Measurements from ENCODE around the gene CYP27B1.

Gene CYP27B1

DNA sequence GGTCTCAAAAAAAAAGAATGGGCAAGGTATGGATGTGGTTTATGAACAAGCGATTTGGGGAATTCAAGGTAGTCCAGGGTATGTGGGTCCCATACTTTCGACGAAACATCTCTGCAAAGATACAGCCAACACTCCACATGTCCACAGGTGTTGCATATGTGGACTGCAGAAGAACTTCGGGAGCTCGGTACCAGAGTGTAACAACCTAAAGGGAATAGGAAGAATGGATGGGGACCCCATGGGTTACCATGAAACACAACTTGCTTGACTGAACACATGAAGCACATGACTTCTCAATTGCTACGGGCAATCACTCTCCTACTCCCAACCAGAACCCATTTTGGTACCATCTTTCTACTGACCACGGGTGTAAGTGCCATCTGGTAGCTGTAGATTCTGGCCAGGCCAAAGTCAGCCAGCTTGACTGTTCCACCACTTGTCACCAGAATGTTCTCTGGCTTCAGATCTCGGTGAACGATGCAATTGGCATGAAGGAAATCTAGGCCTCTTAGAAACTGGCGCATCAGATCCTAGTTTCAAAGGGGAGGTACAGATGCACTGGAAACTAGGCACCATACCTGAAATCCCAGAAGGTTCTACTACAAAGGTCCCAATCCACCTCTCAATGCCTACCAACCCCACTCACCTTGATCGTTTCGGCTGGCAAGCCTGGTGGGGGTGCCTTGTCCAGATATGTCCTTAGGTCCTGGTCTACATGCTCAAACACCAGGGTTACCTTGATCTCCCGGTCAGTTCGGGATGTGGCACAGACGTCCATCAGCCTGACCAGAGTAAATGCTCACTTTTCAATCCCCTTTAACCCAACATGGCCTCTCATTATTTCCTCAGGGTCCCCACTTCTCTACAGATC, 16.1 kb downstream of the CYP27B1 start:
- DNase-seq = no peak

DNA sequence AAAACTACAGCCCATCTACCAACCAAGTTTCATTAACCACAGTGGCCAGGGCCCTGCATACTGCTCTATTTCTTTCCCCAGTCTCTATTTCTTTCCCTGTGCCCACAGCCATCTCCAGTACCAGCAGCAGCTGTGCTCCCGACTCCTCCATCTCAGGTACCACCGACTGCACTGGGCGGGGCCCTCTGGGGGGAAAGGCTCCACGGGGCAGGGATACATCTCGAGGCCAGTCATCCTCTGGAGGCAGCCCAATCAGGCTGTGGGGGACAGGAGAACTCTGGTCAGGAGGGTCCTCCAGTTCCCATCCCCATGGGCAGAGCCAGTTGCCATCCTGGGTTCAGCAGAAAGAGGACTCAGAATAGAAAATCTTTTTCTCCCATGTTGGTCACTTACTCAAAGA, 17.8 kb downstream of the CYP27B1 start:
- no peak for DNase-seq

DNA sequence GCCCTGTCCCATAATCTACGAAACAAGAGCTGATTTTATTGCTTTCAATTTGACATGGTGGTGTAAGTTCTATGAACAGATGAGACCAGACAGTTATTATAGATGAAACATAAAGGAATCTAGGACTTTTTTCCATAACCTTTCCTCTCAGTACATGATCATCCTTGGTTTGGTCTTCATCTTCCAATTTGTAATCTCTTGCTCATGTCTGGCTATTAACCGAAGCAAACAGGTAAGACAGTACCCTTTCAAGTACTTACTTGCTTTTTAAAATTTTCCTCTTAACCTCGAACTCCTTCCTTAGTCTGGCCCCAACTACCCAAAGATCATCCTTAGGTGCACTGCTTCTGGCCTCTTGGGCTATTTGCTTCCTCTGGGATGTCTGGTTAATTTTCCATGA, 20.9 kb downstream of the CYP27B1 start:
- DNase-seq = no peak

DNA sequence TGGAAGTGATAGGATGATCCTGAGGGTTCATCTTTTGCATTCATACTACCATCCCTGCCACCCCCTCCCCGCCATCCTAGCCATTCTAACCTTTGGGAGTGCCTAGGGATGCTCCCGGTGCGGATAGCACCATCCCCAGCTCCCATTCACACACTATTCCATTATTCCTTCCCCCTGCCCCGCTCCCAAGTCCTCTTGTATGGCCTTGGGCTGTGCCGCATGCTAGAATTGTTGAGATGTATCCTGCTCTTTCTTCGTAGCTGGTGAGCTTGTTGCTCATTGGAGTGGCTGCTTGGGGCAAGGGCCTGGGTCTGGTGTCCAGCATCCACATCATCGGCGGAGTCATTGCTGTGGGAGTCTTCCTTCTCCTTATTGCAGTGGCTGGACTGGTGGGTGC, 21.4 kb downstream of the CYP27B1 start:
- DNase-seq = no peak

DNA sequence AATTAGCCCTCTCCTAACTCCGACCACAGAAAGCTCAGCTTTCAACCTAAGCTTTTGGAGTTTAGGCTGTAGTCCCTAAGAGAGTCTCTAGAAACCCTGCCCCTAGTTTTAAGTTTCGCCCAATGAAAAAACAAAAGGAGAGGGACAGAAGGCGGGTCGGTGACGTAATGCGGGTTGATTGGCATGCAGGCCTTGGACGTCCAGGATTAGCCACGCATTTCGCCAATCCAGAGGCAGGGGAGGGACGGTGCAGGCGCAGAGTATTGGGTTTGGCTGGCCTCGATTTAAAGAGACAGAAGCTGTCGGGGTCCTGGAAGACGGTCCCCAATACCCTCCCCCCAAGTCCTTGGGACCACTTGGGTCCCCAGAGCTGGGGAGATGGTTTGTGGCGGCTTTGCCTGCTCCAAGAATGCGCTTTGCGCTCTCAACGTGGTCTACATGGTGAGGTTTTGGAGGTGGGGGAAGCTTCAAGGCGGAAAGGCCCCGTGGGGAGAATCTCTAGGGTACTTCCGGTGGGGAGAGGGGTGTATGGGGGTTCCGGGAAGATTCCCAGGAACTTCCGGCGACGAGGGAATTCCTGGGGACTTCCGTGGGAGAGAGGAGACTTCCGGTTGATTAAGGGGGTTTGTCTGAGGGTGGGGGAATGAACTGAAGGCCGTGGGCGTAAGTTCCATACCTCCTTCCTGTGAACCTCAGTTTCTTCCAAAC, 21.9 kb downstream of the CYP27B1 start, which contains the start of gene TSPAN31:
TSS of gene TSPAN31 (plus strand) at position 263 of the 708 bp plus-strand sequence. CDS start at position 379, 116 bp downstream.
- peak; percentile 96 for DNase-seq

DNA sequence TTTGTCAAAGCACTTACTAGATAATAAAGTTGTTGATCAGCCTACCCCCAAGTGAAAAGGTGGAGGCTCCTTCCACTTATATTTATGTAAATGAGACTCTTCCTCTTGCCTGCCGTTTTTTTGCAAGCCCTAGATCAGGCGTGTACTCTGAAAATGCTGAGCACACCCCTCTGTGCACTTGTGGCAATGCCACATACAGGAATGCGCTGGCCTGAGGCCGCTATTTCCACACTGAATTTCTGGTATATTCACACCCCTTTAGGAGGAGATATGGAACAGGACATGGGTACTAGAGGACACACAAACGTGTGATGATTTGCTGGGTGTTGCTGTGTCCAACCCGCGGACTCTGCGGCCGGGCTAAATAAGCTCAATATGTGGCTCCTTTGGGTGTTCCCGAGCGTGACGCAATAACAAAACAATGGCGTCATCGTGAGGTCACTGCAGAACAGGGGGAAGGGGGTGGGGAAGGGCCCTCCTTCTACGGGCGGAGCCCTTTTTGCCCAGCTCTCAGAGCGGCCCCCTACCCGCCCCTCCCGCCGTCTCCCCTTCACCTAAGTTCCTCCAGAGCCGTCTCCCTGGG, 22.6 kb downstream of the CYP27B1 start:
- peak; percentile 73 for DNase-seq

DNA sequence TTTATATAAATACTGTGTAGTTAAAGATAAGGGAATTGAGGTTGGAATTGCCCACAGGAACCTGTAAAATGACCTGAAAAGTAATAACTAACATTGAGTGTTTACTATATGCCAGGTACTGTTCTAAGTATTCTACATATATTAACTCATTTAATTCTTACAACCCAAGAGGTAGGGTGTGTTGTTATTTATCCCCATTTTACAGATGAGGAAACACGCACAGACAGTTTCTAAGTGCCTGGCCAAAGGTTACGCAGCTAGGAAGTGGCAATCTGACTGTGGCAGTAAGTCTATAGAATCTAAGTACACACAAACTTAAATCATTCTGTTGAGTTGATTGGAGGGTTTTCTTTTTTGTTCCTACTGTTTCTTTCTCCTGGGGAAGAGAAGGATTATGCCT, 23.1 kb downstream of the CYP27B1 start:
- no peak for DNase-seq

DNA sequence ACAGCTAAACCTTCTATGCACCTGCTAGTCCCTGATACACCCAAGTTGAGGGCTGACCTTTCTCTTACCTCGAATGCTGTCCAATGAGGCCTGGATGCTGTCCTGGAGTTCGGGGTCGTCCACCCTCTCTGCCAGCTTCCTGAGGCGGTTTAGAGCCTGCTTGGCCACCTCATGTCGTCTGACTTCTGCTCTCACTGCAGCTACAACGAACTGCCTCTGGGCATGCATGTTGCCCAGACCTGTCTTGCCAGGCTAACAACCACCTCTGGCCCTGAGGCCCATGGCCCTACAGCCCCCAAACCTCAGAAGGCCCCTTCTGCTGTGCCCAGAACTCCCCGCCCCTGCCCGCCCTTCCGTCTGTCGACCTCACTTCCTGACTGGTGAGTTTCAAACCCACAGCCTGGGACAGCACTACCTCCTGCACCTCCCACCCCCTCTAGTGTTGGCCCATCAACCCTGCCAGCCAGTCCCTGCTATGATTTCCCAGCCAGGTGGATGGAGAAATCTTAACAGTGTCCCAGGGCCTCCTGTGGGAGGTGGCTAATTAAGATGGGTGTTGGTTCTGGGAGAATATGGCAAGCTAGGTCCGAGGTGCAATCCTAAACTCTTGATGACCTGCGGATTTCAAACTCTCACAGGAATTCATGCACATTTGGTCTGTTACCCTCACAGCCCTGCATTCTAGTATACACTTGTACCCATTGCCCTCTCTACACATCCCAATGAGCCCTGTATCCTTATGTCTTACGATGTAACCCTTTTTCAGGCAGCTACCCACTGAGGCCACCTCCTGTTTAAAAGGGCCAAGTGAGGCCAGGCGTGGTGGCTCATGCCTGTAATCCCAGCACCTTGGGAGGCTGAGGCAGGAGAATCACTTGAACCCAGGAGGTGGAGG, 24.8 kb downstream of the CYP27B1 start:
- DNase-seq = peak; percentile 77

DNA sequence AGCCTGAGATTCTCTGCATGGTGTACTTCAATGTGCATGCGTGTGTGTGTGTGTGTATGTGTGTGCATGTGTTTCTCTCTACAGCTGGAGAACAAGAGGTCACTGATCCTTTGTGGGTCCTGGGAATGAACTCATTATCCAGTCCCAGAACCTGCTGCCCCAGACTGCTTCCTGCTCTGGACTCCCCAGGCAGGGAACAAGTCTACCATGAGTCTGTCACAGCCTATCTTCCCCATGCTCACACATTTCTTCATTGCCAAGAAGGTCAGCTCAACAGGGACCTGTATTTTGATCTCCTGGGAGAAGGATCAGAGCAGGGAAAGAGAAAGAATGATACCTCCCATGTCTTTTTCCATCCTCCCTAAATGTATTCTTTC, 25.5 kb downstream of the CYP27B1 start:
- DNase-seq = no peak

DNA sequence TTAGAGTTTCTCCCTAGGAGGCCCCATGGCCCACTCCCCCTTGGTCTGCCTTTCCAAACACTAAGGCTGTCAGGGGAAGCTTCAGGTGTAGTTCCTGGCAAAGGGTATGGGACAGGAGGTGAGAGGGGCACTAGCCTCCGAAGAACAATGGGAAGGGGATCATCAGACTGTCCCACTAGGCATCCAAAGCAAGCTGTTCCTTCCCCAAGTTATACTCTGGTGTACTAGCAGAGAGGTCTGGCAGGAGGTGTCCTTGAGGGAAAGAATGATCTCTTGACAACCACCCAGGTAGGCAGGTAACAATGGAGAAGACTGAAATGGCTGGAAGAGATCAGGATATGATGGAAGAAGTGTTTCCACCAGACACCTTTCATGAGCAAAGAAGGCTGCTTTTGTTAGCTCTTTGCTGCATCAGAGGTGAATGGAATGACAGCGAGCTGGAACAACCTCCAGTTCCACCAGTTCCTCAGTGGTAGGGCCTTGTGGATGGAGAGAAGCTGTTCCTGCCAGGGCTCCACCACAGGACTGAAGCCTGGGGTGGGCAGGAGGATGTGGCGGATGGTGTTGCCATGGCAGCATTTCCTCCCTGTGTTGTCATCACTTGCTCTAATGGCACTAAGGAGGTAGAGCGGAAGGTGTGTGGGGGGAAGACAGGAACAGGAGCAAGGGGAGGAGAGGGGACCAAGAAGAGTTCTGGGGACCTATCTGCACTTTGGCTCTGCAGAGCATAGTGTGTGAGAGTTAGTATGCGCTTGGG, 26.0 kb downstream of the CYP27B1 start:
- peak; percentile 89 for DNase-seq

DNA sequence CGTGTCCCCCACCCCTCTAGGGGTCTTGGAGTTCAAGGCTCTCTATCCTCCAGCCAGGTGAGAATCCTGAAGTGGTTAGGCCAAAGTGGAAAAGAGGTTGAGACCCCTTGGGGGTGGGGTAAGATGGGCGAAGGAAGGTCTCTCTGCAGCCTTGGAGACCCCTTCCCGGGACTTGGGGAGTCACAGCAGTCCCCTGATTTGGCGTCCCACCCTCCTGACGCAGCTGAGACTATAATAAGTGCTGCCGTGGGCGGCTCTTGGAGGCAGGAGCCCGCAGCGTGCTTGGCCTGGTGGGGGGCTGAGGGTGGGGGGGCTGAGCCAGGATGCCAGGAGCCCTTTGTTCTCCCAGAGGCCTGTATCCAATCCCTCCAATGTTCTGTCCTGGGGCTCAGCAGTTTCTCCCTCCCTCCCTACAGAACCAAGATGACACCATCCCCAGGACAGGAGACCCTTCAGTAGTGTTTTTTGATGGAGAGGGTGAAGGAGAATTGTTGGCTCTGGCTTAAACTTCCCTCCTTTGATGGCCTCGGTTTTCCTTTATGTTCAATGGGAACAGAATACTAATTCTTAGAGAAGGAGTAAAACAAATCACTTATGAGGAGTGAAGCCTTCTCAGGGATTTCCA, 26.9 kb downstream of the CYP27B1 start:
- DNase-seq = no peak

DNA sequence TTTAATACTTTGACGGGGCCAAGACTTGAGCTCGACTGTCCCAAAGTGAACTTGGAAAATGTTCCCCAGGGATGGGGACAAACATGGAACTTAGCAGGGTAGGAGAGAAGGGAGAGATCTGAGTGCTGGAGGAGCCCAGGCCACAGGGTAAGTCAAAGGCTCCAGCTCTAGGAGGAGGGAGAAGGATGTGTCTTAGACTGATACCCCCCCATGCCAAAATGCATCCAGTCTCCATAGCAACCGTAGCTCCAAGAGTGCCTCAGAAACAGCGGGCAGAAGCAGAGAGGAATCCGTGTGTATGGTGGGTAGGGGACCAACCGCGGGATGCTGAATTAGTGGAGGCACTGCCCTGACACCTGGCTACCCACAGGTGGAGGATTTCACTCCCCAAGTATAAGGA, 27.5 kb downstream of the CYP27B1 start:
- DNase-seq = no peak

DNA sequence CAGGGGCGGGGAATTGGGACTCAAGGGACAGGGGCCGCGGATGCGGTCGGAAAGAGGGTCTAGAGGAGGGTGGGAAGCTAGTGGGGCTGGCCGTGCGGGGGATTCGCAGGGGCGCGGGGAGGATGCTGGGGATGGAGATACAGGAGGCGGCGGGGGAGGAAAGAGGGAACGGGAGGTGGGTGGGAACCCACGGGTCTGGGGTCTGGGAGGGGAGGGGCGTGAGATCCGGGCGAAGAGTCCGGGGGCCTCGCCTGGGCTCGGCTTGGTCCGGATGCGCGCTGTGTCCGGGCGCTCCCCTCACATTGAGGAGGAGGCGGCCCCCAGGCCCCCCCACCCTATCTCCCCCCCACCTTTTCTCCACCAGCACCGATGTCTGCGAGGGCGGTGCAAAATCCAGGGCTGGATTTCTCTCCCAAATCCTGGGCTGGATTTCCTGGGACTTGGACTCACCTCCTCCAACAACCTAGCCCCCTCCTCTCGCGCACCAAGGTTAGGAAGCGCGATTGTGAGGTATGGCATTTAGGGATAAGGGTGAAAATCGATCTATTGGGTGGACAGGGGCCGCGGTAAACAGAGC, 28.1 kb downstream of the CYP27B1 start, which contains the start of gene AGAP2:
TSS of gene AGAP2 (minus strand) at position 82 of the 577 bp plus-strand sequence. CDS start 496 bp downstream, outside the sequence.
- no peak for DNase-seq

DNA sequence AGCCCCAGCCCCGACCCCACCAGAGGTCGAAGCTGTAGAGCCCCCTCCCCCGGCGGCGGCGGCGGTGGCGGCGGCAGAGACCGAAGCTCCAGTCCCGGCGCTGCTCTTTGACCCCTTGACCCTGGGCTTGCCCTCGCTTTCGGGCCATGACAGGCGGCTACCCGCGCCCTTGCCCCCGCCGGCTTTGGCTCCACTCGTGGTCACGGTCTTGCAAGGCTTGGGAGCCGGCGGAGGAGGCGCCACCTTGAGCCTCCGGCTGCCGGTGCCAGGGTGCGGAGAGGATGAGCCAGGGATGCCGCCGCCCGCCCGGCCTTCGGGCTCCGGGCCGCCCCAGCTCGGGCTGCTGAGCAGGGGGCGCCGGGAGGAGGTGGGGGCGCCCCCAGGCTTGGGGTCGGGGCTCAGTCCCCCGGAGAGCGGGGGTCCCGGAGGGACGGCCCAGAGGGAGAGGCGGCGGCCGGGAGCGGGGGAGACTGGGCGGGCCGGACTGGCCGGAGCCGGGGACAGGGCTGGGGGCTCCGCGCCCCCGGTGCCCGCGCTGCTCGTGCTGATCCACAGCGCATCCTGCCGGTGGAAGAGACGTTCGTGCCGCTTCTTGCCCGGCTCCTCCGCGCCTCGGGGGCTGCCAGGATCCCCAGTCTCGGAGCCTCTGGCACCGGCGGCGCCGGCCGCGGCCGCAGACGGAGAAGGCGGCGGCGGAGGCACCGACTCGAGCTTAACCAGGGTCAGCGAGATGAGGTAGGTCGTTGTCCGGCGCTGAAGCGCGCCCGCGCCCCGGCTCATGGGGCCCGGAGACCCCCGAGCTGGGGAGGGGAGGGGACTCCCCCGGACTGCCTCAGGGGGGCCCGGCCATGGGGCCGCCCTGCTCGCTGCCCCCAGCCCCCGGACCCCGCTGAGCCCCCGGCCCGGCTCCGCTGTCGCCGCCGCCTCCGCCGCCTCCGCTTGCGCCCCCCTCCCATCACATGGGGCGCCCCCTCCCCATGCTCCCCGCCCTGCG, 29.1 kb downstream of the CYP27B1 start:
- no peak for DNase-seq

DNA sequence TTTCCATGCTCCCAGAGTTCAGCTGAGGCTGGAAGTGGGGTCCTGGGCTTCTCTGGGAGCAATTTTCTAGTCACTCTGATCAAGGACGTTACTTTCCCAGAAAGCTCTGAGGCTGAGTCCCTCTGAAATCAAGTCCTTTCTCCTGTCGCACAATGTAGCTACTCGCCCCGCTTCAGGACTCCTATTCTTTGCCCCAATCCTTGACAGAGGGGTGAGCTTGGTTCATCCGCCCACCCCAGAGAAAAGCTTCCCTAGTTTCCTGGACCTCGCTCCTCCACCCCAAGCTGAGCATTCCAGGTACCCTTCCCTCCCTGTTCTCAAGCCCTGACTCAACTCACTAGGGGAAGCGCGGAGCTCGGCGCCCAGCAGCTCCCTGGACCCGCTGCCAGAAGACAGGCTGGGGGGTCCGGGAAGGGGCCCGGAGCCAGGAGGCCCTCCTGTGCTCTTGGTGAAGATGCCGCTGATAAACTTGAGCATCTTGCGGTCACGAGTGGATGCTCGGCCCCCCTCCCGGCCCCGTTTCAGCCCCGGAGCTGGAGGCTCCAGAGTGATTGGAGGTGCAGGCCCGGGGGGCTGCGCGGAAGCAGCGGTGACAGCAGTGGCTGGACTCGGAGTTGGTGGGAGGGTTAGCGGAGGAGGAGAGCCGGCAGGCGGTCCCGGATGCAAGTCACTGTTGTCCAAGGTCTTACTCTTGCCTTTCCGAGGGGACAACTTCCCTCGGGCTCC, 30.0 kb downstream of the CYP27B1 start:
- DNase-seq = no peak

DNA sequence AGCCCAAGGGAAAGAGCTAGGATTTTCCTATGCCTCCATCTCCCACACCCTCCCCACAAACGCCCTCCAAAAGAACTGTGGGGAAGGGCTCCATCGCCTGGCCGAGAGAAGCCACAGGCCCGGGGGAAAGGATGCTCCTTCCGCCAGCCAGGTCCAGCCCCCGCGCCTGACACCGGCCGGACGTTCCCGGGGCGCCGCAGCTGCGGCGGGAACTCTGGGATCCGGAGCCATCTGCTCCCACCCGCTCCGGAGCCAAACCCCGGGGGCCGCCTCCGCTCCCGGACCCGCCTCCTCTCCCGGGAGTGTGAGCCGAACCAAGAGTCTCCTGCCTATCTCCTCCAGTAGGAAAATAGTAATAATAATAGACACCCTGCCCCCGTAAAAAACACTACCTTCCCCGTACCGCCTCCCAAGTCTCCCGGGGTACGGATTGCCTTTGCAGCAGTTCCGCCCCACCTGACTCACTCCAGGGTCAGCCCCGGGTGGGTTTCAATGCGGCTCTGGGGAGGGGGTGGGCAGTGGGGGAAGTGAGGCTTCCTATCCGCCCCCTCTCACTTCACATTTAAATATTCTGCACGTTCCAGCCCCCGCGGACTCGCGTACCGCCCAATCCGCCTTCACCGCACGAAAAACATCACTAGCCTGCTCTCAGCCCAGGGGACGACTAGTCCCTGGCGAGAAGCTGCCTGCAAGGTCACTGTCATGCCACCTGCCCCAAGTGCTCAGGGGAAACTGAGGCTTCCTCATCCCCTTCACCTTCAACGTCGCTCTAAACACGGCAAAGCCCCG, 30.7 kb downstream of the CYP27B1 start:
- DNase-seq = no peak

DNA sequence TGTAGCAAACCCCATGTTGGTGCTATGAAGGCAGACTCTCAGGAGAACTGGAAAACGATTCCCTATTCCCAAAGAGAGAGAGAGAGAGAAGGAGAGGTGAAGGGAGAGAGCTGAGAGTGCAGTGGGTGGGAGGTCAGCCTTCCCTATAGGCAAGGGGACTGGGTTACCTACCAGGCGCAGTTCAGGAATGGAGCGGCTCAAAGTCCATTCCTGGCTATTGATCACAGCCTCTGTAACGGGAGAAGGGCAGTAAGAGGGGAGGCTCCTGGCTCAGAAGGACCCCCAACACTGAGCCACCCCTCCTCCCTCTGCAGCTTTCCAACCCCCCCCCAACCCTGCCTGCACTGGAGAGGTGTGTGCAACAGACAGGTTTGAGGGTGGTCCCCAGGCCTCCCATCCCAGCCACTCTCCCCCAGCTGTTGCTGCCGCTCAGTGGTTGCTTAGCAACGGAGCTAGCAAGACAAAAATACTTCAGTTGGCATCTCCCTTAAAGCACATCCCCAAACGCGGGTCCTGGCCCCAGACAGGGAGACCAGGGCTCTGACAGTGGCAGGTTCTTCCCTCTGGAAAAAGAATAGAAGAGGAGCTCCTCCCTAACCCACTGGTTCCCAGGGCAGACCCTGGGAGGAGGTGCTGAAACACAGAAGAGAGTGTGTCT, 31.6 kb downstream of the CYP27B1 start:
- DNase-seq = no peak

DNA sequence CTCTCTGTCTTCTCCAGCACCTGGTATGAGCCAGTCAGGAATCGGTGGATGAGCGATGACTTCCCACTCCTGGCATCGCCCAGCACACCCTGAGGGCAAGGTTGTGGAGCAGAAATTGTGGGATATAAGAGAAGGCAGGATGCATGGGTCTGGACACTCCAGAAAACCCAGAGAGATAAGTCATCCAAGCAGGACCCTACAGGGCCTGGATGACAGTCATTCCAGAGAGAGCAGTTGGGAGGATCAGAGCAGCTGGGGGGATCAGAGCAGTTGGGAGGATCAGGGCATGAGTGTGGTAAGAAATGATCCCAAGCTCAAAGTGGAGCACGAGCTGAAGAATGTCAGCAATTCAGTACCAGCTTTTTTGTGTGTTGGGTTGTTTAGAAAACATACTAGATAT, 32.3 kb downstream of the CYP27B1 start:
- no peak for DNase-seq

Data from GDM1 (cell line).